Endothelial cell of umbilical vein (primary cell): ENCODE data around the gene CLIC5. TPM values are rescaled to one million over a fixed set of nuclear protein-coding genes. Genes with fewer than 3 reads are reported as not detected.

ENCODE experiments used
- BruUV-seq: library from RNA; stranded (reverse); fragments of 400-500 nt; replicated peaks from 2 replicates; lab custom pipeline; 2021; lab: Mats Ljungman, UMichigan
- CTCF ChIA-PET: fragments of 300-600, 350-600 bp; sonication (Branson Sonifier 250); formaldehyde crosslinking; loops from one replicate; lab custom pipeline; 2021; ENCODE audit warnings: antibody characterized with exemption, inconsistent platforms; lab: Charles Lee
- POLR2A ChIA-PET: fragments of 300-600, 350-600 bp; sonication (Branson Sonifier 250); formaldehyde crosslinking; loops from one replicate; lab custom pipeline; 2021; ENCODE audit warnings: antibody characterized with exemption, inconsistent platforms; lab: Charles Lee
- DNase-seq: peaks from one replicate; pipeline ENCODE4 v3.0.0-alpha.2; 2011; ENCODE audit warnings: low read depth, low spot score
- FAIRE-seq: peaks from 2 replicates; lab custom pipeline; 2011; peaks lifted over from hg19 to GRCh38; lab: Jason Lieb, UNC
- H2AFZ ChIP-seq: 2 replicates; pipeline ENCODE4 v1.6.0; 2012; ENCODE audit warnings: low read depth, low read length, control low read depth, inconsistent platforms
- H3K27ac ChIP-seq: 2 replicates; pipeline ENCODE4 v1.5.1; 2011; ENCODE audit warnings: low read depth, mild to moderate bottlenecking, control low read depth, low read length, moderate library complexity; ENCODE audit not compliant: insufficient read depth
- H3K27me3 ChIP-seq, 2 experiments: 2 replicates each; pipeline versions ENCODE4 v1.6.0 to v1.6.1; 2011; ENCODE audit warnings: low read length in 2 of 2, mixed read lengths in 1 of 2; ENCODE audit not compliant: control insufficient read depth in 2 of 2, insufficient read depth in 2 of 2
- H3K36me3 ChIP-seq, 2 experiments: 2 replicates in 1 of 2; 3 replicates in 1 of 2; pipeline ENCODE4 v1.5.1; 2011; ENCODE audit warnings: low read length in 2 of 2, mild to moderate bottlenecking in 1 of 2, moderate library complexity in 1 of 2; ENCODE audit not compliant: control insufficient read depth in 2 of 2, insufficient read depth in 2 of 2; ENCODE audit errors: extremely low read depth in 1 of 2
- H3K4me1 ChIP-seq: 3 replicates; pipeline ENCODE4 v1.5.1; 2011; ENCODE audit warnings: mild to moderate bottlenecking, low read length; ENCODE audit not compliant: control insufficient read depth, insufficient read depth; ENCODE audit errors: extremely low read depth
- H3K4me2 ChIP-seq: 2 replicates; pipeline ENCODE4 v1.6.1; 2011; ENCODE audit warnings: low read length, control low read depth, mixed read lengths; ENCODE audit not compliant: insufficient read depth
- H3K4me3 ChIP-seq, 3 experiments: fragments of 200-600 bp in 1 of 3; sonication (generic), shearing (Covaris generic) in 1 of 3; replicated peaks in 1 of 3; 2 replicates each; pipeline ENCODE4 v1.5.1; 2011 to 2016; ENCODE audit warnings: control low read depth in 3 of 3, low read length in 3 of 3, mild to moderate bottlenecking in 2 of 3, inconsistent platforms in 1 of 3, low read depth in 1 of 3, moderate library complexity in 1 of 3; ENCODE audit not compliant: insufficient read depth in 1 of 3
- H3K79me2 ChIP-seq: 2 replicates; pipeline ENCODE4 v1.6.0; 2012; ENCODE audit warnings: low read length, inconsistent platforms; ENCODE audit not compliant: control insufficient read depth, insufficient read depth
- H3K9ac ChIP-seq: replicated peaks from 2 replicates; pipeline ENCODE3; 2011; ENCODE audit warnings: low read length, control low read depth; ENCODE audit not compliant: insufficient read depth; ENCODE audit errors: extremely low read depth
- H3K9me1 ChIP-seq: replicated peaks from 3 replicates; pipeline ENCODE4 v1.6.0; 2011; ENCODE audit warnings: mild to moderate bottlenecking, low read length; ENCODE audit not compliant: control insufficient read depth, insufficient read depth; ENCODE audit errors: extremely low read depth
- H3K9me3 ChIP-seq: replicated peaks from 2 replicates; pipeline ENCODE4 v1.5.1; 2012; ENCODE audit warnings: low read length, inconsistent platforms; ENCODE audit not compliant: control insufficient read depth, insufficient read depth
- H4K20me1 ChIP-seq: replicated peaks from 2 replicates; pipeline ENCODE3; 2011; ENCODE audit warnings: mild to moderate bottlenecking, low read length; ENCODE audit not compliant: control insufficient read depth, insufficient read depth; ENCODE audit errors: extremely low read depth
- CTCF ChIP-seq, 2 donors: IDR thresholded peaks; 1 replicate in 1 of 2; 2 replicates in 1 of 2; pipeline ENCODE4 v1.5.1; 2011; ENCODE audit warnings: low read length in 2 of 2, mild to moderate bottlenecking in 2 of 2, moderate library complexity in 2 of 2, control low read depth in 1 of 2, inconsistent platforms in 1 of 2, low read depth in 1 of 2; ENCODE audit not compliant: insufficient read depth in 1 of 2; ENCODE audit errors: extremely low read depth in 1 of 2
- EZH2 ChIP-seq: IDR thresholded peaks from 2 replicates; pipeline ENCODE4 v1.6.1; 2012; ENCODE audit warnings: borderline replicate concordance, low read depth, mild to moderate bottlenecking, moderate library complexity, low read length, inconsistent platforms; ENCODE audit not compliant: severe bottlenecking
- FOS ChIP-seq: IDR thresholded peaks from 2 replicates; pipeline ENCODE4 v1.6.1; 2011; ENCODE audit warnings: mild to moderate bottlenecking, low read length, moderate library complexity, borderline replicate concordance; ENCODE audit not compliant: insufficient read depth
- GATA2 ChIP-seq: IDR thresholded peaks from 2 replicates; pipeline ENCODE4 v1.7.0; 2011; ENCODE audit warnings: low read depth, mild to moderate bottlenecking, moderate library complexity, mixed read lengths, low read length; ENCODE audit not compliant: insufficient read length, insufficient read depth
- JUN ChIP-seq: IDR thresholded peaks from 2 replicates; pipeline ENCODE4 v1.6.1; 2011; ENCODE audit warnings: borderline replicate concordance, low read depth; ENCODE audit not compliant: insufficient read length, insufficient read depth
- MAX ChIP-seq: IDR thresholded peaks from 2 replicates; pipeline ENCODE4 v1.6.1; 2011; ENCODE audit not compliant: insufficient read depth, insufficient read length
- MYC ChIP-seq: IDR thresholded peaks from one replicate; pipeline ENCODE4 v1.6.1; 2011; ENCODE audit warnings: mild to moderate bottlenecking, low read depth, low read length
- POLR2A ChIP-seq: IDR thresholded peaks from 2 replicates; pipeline ENCODE4 v1.6.1; 2012; ENCODE audit warnings: low read depth, mild to moderate bottlenecking, control low read depth, low read length
- POLR2AphosphoS5 ChIP-seq: IDR thresholded peaks from 2 replicates; pipeline ENCODE4 v1.6.1; 2012; ENCODE audit warnings: low read depth, mild to moderate bottlenecking, control low read depth, low read length, moderate library complexity; ENCODE audit not compliant: insufficient read depth
- dilution Hi-C: fragments of 300-500 bp; cut with MboI; formaldehyde crosslinking; loops from one replicate; pipeline ENCODE4 v1.15.0; 2019; ENCODE audit warnings: low sequenced_read_pairs; ENCODE audit not compliant: extremely low pct_ligation_motif_present
- intact Hi-C: fragments of 100-400 bp; cut with micrococcal nuclease; formaldehyde crosslinking; loops from one replicate; pipeline ENCODE4 v1.10.0; 2022
- polyA plus RNA-seq, 4 experiments: library from polyadenylated mRNA; depleted of rRNA in 3 of 4; stranded (reverse) in 3 of 4; unstranded in 1 of 4; fragments of >200 nt; gene quantifications; 2 replicates each; pipeline versions ENCODE4 v1.2.1 to v1.2.3, GENCODE V29; 2011 to 2012; ENCODE audit warnings: missing spikeins in 1 of 4
- total RNA-seq: library from RNA; stranded (reverse); gene quantifications from 2 replicates; pipeline ENCODE4 v1.2.3, GENCODE V29; 2021

CLIC5 gene
- total and polyA plus RNA-seq, 2 donors (not counting 3 experiments of a cell fraction or from before 2014, with no cell fraction given), result 0.07 TPM; not detected in 1

GRCh38 chr6:45969883-45970282 lies 45.8 kb downstream of the CLIC5 start:
- no peaks in the 10 kb centered on the region for H3K79me2 ChIP-seq
- H3K27me3 ChIP-seq, result no peaks in the 10 kb centered on the region
- dilution Hi-C loops (no loop called here), intact Hi-C loops (no loop called here)
- H3K36me3 ChIP-seq, result no peaks in the 10 kb centered on the region
- no peak overlapping the region for H3K4me2 ChIP-seq
- ChIA-PET CTCF (no interaction called here), POLR2A (no interaction called here)
- no peak for TF ChIP-seq GATA2
- TF ChIP-seq POLR2AphosphoS5, result no peak
- TF ChIP-seq JUN, result no peak
- no peak for TF ChIP-seq MYC
- TF ChIP-seq CTCF (IDR thresholded peaks at IDR 0.05; ENCODE audit: extremely low read depth in 1 of 2, insufficient read depth in 1 of 2, low read depth in 1 of 2, low read length in 2 of 2), result no peak
- TF ChIP-seq MAX, result no peak
- TF ChIP-seq FOS, result no peak
- no peak for TF ChIP-seq EZH2
- TF ChIP-seq POLR2A, result no peak
- H3K4me3 ChIP-seq, result no peak overlapping the region
- H2AFZ ChIP-seq, result no peak overlapping the region
- H3K9ac ChIP-seq, result no peak overlapping the region
- no peak for FAIRE-seq
- no TSS peak for BruUV-seq
- H4K20me1 ChIP-seq, result no peaks in the 10 kb centered on the region
- DNase-seq, result no peak
- no peak overlapping the region for H3K27ac ChIP-seq
- no peaks in the 10 kb centered on the region for H3K4me1 ChIP-seq
- H3K9me3 ChIP-seq, result no peaks in the 10 kb centered on the region
- no peaks in the 10 kb centered on the region for H3K9me1 ChIP-seq
